Lung (tissue), 12 donors: ENCODE measurements around the gene WSB1. TPM values are rescaled to one million over a fixed set of nuclear protein-coding genes. Genes with fewer than 3 reads are reported as not detected.
A peak's percentile ranks its signal among the peaks of the same experiment; 100 is the strongest.

Experiments
- ATAC-seq: fragments of 200-7000 bp; cut with Tn5 transposase; one replicate; pipeline ENCODE4 v1.9.1; 2020; ENCODE audit warnings: moderate number of reproducible peaks; ENCODE audit not compliant: insufficient read depth, low FRiP score
- DNase-seq, 3 donors: peaks; one replicate each; pipeline ENCODE4 v3.0.0-alpha.2; 2013 to 2017
- H3K27ac ChIP-seq, 2 donors: one replicate each; pipeline ENCODE4 v1.5.1; 2013; ENCODE audit warnings: mild to moderate bottlenecking in 2 of 2, moderate library complexity in 2 of 2, control low read depth in 1 of 2, inconsistent platforms in 1 of 2, low read depth in 1 of 2, low read length in 1 of 2
- H3K27me3 ChIP-seq, 3 donors: one replicate each; pipeline ENCODE4 v1.5.1; 2013; ENCODE audit warnings: low read length in 2 of 3; ENCODE audit not compliant: control insufficient read depth in 3 of 3, insufficient read depth in 3 of 3
- H3K36me3 ChIP-seq, 4 donors: one replicate each; pipeline ENCODE4 v1.5.1; 2013; ENCODE audit warnings: low read length in 4 of 4, mild to moderate bottlenecking in 1 of 4, moderate library complexity in 1 of 4; ENCODE audit not compliant: control insufficient read depth in 4 of 4, insufficient read depth in 4 of 4
- H3K4me1 ChIP-seq, 5 donors: one replicate each; pipeline ENCODE4 v1.5.1; 2013; ENCODE audit warnings: low read length in 5 of 5, mild to moderate bottlenecking in 2 of 5, moderate library complexity in 1 of 5; ENCODE audit not compliant: control insufficient read depth in 5 of 5, insufficient read depth in 5 of 5
- H3K4me3 ChIP-seq: one replicate; pipeline ENCODE4 v1.5.1; 2013; ENCODE audit warnings: mild to moderate bottlenecking, control low read depth, moderate library complexity
- H3K9ac ChIP-seq, 2 donors: one replicate each; pipeline ENCODE4 v1.5.1; 2013; ENCODE audit warnings: low read length in 2 of 2, control low read depth in 1 of 2; ENCODE audit not compliant: insufficient read depth in 1 of 2
- H3K9me3 ChIP-seq, 4 donors: one replicate each; pipeline ENCODE4 v1.5.1; 2013; ENCODE audit warnings: low read length in 3 of 4, mild to moderate bottlenecking in 1 of 4, moderate library complexity in 1 of 4; ENCODE audit not compliant: control insufficient read depth in 4 of 4, insufficient read depth in 3 of 4
- WGBS, 2 donors: extraction: QIAGEN DNeasy Blood & Tissue Kit; methylation state at CpG; one replicate each; pipeline ENCODE4 v1.1.7; 2013; 5-methylcytosine and 5-hydroxymethylcytosine counted together
- polyA plus RNA-seq, 2 donors: library from polyadenylated mRNA; stranded (reverse); fragments of 200-250 nt; gene quantifications; one replicate each; pipeline ENCODE4 v1.2.1, GENCODE V29; 2013
- total RNA-seq, 2 donors: library from RNA; depleted of rRNA in 1 of 2; stranded (reverse); fragments of >200 nt in 1 of 2; gene quantifications; one replicate each; pipeline ENCODE4 v1.2.1, GENCODE V29; 2014 to 2021
- TF ChIP-seq, protein P1 (sequence below): IDR thresholded peaks from 2 replicates; pipeline ENCODE4 v1.5.1; 2012; ENCODE audit warnings: mild to moderate bottlenecking; ENCODE audit errors: control extremely low read depth, extremely low read depth
- donor health status: control.
- donor health status: control.
- donor health status: Bipolar disorder and iron deficiency.
- donor health status: healthy.
- donor health status: DM: yes; HTN: yes; CAD: no.

The WSB1 gene
- total and polyA plus RNA-seq, 4 donors: 181 to 748 (median 268) TPM

DNA sequence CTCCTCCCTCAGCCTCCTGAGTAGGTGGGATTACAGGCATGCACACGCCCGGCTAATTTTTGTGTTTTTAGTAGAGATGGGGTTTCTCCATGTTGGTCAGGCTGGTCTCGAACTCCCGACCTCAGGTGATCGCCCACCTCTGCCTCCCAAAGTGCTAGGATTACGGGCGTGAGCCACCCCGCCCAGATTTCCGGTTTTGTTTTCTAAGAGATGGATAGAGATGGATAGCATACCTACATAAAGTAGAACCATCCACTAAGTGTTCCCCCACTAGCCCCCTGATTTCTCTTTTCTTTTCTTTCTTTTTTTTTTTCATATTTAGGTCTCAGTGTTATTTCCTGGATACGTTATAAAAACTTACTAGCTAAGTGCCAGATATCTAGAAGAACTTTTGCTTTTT is 2.0 kb downstream of the WSB1 start:
- peak overlapping the region in 1 of 2 donors; percentile 71 for H3K27ac ChIP-seq
- peaks cover 7 to 31% (median 26%) of the 10 kb centered on the region in 5 donors for H3K4me1 ChIP-seq
- H3K4me3 ChIP-seq: peak overlapping the region; percentile 62
- no peaks in the 10 kb centered on the region for H3K9me3 ChIP-seq
- H3K9ac ChIP-seq: peak overlapping the region; percentile 50 to 99
- H3K27me3 ChIP-seq: no peaks in the 10 kb centered on the region
- H3K36me3 ChIP-seq: peaks cover 0 to 13% (median 2%) of the 10 kb centered on the region in 4 donors
- ATAC-seq (no peak), DNase-seq (no peak)
- TF ChIP-seq, protein P1, sequence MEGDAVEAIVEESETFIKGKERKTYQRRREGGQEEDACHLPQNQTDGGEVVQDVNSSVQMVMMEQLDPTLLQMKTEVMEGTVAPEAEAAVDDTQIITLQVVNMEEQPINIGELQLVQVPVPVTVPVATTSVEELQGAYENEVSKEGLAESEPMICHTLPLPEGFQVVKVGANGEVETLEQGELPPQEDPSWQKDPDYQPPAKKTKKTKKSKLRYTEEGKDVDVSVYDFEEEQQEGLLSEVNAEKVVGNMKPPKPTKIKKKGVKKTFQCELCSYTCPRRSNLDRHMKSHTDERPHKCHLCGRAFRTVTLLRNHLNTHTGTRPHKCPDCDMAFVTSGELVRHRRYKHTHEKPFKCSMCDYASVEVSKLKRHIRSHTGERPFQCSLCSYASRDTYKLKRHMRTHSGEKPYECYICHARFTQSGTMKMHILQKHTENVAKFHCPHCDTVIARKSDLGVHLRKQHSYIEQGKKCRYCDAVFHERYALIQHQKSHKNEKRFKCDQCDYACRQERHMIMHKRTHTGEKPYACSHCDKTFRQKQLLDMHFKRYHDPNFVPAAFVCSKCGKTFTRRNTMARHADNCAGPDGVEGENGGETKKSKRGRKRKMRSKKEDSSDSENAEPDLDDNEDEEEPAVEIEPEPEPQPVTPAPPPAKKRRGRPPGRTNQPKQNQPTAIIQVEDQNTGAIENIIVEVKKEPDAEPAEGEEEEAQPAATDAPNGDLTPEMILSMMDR: no peak
- WGBS, 2 donors: 21 to 39% methylated on average over 10 of the region's 10 CpGs

DNA sequence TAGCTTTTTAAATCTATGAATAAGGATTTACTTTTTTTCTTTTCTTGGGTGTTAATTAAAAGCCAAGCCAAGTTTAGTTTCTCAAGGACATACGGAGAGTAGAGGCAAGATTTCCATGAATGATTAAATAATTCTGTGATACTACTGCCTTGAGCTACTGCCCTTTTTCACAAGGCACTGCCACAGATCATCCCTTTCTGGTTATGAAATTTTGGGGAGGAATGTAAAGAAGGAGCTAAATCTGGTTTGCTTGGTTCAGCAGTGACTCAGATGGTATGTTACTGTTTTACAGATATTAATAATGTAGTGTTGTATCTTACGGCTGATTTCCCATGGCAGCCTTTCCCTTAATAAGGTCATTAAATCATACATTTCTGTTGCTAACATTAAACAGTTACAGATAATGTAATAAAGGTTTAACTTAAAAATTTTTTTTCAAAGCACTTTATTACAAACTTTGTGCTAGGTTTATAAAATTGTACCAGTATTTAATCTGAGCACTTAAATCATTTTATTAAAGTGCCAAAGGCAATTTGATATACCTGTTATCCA is 2.6 kb downstream of the WSB1 start:
- Histone ChIP-seq H3K27ac (no peak overlapping the region), H3K27me3 (no peaks in the 10 kb centered on the region), H3K4me3 (no peak overlapping the region), H3K9ac (peak overlapping the region; percentile 50 to 99), H3K4me1 (peaks cover 7 to 34% (median 26%) of the 10 kb centered on the region in 5 donors), H3K36me3 (peaks cover 0 to 13% (median 2%) of the 10 kb centered on the region in 4 donors), H3K9me3 (no peaks in the 10 kb centered on the region)
- WGBS, 2 donors: 10 to 29% methylated on average over 2 of the region's 2 CpGs
- ATAC-seq (no peak), DNase-seq (peak in 2 of 3 donors; percentile 52 to 62)
- TF ChIP-seq, protein P1: no peak

DNA sequence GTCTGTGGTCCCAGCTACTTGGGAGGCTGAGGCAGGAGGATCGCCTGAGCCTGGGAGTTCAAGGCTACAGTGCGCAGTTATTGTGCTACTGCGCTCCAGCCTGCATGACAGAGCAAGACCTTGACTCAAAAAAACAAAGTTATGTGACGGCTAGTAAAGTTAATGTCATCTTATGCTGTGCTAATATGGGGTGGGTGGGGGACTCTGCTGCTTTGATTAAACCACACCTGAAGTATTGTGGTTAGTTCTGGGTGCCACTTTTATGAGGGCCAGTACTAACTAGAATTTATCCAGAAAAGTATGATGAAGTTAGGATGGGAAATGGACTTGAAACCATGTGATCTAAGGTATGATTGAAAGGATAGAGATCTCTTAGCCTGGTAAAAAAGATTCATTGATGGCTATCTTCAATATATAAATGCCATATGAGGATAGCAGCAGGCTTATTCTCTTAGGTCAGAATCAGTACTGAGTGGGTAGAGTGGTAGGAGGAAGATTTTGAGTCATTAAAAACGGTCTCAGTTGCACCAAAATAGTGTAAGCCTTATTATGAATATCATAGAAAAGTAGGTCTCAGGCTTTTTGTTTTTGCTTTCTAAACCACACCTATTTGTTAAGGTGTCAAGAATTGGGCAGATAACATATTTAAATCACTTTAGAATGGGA is 5.6 kb downstream of the WSB1 start:
- 75 to 82% methylated on average over 5 of the region's 5 CpGs for WGBS, 2 donors
- TF ChIP-seq, protein P1: no peak
- Histone ChIP-seq H3K27me3 (no peaks in the 10 kb centered on the region), H3K27ac (no peak overlapping the region), H3K4me1 (peaks cover 0 to 28% (median 26%) of the 10 kb centered on the region in 5 donors), H3K9ac (no peak overlapping the region), H3K9me3 (no peaks in the 10 kb centered on the region), H3K36me3 (peaks cover 1 to 12% (median 4%) of the 10 kb centered on the region in 4 donors), H3K4me3 (no peak overlapping the region)
- ATAC-seq (no peak), DNase-seq (no peak)
